Pancreas (tissue), 10 donors: Measurements from ENCODE around the gene CALM1. TPM values are rescaled to one million over a fixed set of nuclear protein-coding genes. Genes with fewer than 3 reads are reported as not detected.

Experiments used
- ATAC-seq, 4 donors: fragments of 200-7000 bp; cut with Tn5 transposase; one replicate each; pipeline versions ENCODE4 v1.8.0 to v1.9.1; 2020; ENCODE audit warnings: mild to moderate bottlenecking in 4 of 4, moderate library complexity in 4 of 4
- DNase-seq, 6 donors: peaks; one replicate each; pipeline ENCODE4 v3.0.0-alpha.2; 2020
- FAIRE-seq: peaks from 2 replicates; lab custom pipeline; 2012; peaks lifted over from hg19 to GRCh38; lab: Jason Lieb, UNC
- H3K27ac ChIP-seq, 4 donors: fragments of 200-600 bp; sonication (generic); 1 replicate in 3 of 4; 2 replicates in 1 of 4; pipeline versions ENCODE4 v1.5.0 to v1.8.0; 2020
- H3K27me3 ChIP-seq, 4 donors: fragments of 200-600 bp; one replicate each; pipeline ENCODE4 v1.8.0; 2021
- H3K36me3 ChIP-seq, 3 donors: fragments of 200-600 bp; sonication (generic) in 1 of 3; one replicate each; pipeline versions ENCODE4 v1.5.0 to v1.8.0; 2020 to 2021
- H3K4me1 ChIP-seq, 3 donors: fragments of 200-600 bp; one replicate each; pipeline ENCODE4 v1.8.0; 2021
- H3K4me3 ChIP-seq, 4 donors: fragments of 200-600 bp; sonication (generic) in 2 of 4; one replicate each; pipeline versions ENCODE4 v1.5.0 to v1.8.0; 2020 to 2021
- H3K9me3 ChIP-seq, 4 donors: fragments of 200-600 bp; one replicate each; pipeline ENCODE4 v1.8.0; 2021
- WGBS, 2 donors: extraction: QIAGEN DNeasy Blood & Tissue Kit; methylation state at CpG; one replicate each; pipeline ENCODE4 v1.1.7; 2013; 5-methylcytosine and 5-hydroxymethylcytosine counted together
- intact Hi-C, 3 donors: fragments of 100-400 bp; cut with DNase I; formaldehyde crosslinking; loops; one replicate each; pipeline versions ENCODE4 v1.11.1 to v1.14.2; 2022
- polyA plus RNA-seq, 2 donors: library from polyadenylated mRNA; stranded (reverse); fragments of 200-250 nt; gene quantifications; one replicate each; pipeline ENCODE4 v1.2.3, GENCODE V29; 2013
- total RNA-seq, 6 donors: library from RNA; stranded (reverse); fragmentation: NEBNext Ultra II Directional in 4 of 6; extraction: Animal tissue kit (Norgen Biotek cat#: 25700) in 4 of 6; gene quantifications; one replicate each; pipeline versions ENCODE4 v1.2.1 to v1.2.4, GENCODE V29; 2021 to 2023
- TF ChIP-seq, protein P1 (sequence below), 4 donors: fragments of 200-600 bp; sonication (generic) in 3 of 4; IDR thresholded peaks; one replicate each; pipeline versions ENCODE4 v1.5.0 to v1.8.0; 2021; ENCODE audit warnings: antibody characterized with exemption in 4 of 4
- donor health status: healthy with polysubstance abuse.
- donor health status: DM: no; HTN: no; CAD: no; lungs with moderate emphysema.
- donor health status: DM: no; HTN: no; CAD: no.
- donor health status: control.
- donor health status: control.
- donor health status: Bipolar disorder and iron deficiency.
- donor health status: DM: yes; HTN: yes; CAD: no.
- donor health status: DM: no; HTN: no; CAD: no.
- donor health status: DM: no; HTN: no; CAD: no.
- donor health status: DM: yes; HTN: yes; CAD: no.

CALM1 gene
- total and polyA plus RNA-seq, 8 donors, result 104 to 181 (median 141) TPM

DNA sequence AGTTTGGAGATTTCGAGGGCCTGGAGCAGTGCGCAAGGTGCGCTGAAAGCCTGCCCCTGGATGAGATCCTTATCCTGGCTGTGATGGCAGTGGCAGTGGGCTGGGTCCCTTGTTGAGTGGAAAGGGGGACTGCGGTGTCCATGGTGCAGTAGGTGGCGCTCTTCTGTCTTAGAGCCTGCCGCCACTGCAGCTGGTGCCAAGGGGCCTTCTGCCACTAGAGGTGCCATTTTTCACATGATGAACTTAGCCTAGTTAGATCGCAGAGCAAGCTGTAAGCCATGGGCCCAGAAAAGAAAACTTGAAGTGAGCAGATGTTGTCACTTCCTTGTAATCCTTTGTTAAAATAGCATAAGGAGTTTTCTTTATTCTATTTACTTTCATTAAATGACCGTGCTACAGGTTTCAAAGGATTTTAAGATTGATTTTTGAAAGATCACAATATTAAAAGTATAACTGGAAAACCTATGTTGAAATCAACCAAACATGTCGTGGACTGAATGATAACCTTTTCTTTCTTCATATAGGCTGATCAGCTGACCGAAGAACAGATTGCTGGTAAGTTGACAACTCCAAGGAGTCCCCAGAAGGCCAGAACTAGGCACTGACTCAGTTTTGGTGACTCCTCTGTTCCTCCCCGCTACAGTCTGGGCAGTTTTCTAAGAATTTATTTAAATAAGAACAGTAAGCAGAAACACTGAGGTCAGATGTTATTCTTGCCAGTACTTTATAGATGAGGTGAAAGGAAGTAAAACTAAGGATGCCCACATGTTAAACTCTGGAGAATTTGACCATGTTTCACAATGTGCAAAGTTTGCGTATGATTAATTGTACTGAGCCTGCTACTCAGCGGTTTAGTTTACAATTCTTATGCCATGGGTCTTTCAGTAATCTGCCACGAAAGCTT is 3.0 kb downstream of the CALM1 start:
- TF ChIP-seq, protein P1, sequence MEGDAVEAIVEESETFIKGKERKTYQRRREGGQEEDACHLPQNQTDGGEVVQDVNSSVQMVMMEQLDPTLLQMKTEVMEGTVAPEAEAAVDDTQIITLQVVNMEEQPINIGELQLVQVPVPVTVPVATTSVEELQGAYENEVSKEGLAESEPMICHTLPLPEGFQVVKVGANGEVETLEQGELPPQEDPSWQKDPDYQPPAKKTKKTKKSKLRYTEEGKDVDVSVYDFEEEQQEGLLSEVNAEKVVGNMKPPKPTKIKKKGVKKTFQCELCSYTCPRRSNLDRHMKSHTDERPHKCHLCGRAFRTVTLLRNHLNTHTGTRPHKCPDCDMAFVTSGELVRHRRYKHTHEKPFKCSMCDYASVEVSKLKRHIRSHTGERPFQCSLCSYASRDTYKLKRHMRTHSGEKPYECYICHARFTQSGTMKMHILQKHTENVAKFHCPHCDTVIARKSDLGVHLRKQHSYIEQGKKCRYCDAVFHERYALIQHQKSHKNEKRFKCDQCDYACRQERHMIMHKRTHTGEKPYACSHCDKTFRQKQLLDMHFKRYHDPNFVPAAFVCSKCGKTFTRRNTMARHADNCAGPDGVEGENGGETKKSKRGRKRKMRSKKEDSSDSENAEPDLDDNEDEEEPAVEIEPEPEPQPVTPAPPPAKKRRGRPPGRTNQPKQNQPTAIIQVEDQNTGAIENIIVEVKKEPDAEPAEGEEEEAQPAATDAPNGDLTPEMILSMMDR (IDR thresholded peaks at IDR 0.05), result peak; percentile 97 to 99 (median 98)
- 23 to 25% methylated on average over 14 of the region's 14 CpGs for WGBS, 2 donors
- Histone ChIP-seq H3K27me3 (no peaks in the 10 kb centered on the region), H3K9me3 (no peaks in the 10 kb centered on the region), H3K4me1 (peaks cover 11 to 23% (median 18%) of the 10 kb centered on the region in 3 donors), H3K36me3 (peaks cover 0 to 44% (median 23%) of the 10 kb centered on the region in 3 donors), H3K4me3 (peak overlapping the region in 2 of 4 donors; percentile 63 to 93), H3K27ac (peak overlapping the region in 2 of 4 donors; percentile 87 to 88)
- FAIRE-seq (peak; percentile 61), ATAC-seq (peak; percentile 48 to 86 (median 76)), DNase-seq (peak; percentile 84 to 91 (median 90))
- intact Hi-C loops, result loop anchor here in 2 of 3 donors (10.0 kb wide), 3 partner anchors 115 to 285 kb away; no protein-coding TSS in a partner anchor

DNA sequence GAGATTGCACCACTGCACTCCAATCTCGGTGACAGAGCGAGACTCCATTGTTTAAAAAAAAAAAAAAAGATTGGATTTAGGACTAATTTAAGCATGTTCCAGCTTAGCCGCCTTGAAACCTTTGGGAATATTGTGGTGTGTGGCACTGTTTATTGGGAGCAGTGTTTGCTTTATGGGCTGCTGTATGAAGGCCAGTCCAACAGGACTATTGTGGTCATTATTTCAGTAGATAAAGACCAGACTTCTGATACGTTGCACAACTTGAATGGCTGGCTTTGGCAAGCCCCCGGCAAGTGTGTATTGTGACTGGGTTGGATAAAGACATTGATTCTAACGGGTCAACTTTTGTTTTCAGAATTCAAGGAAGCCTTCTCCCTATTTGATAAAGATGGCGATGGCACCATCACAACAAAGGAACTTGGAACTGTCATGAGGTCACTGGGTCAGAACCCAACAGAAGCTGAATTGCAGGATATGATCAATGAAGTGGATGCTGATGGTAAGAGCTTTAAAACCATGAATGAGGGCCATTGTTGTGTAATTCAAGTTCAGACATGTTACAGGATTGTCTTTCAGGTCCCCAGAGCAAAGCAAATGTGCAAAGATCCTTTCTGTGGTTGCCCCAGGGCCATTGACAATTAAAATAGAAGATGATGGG is 4.2 kb downstream of the CALM1 start:
- H3K36me3 ChIP-seq, result peaks cover 0 to 56% (median 26%) of the 10 kb centered on the region in 3 donors
- H3K9me3 ChIP-seq, result no peaks in the 10 kb centered on the region
- intact Hi-C loops, result loop anchor here in 2 of 3 donors (10.0 kb wide), 3 partner anchors 114 to 284 kb away; no protein-coding TSS in a partner anchor
- H3K4me1 ChIP-seq, result peaks cover 9 to 23% (median 18%) of the 10 kb centered on the region in 3 donors
- H3K4me3 ChIP-seq, result no peak overlapping the region
- DNase-seq (no peak), ATAC-seq (no peak), FAIRE-seq (no peak)
- WGBS, 2 donors, result 63% methylated on average over 7 of the region's 7 CpGs
- TF ChIP-seq, protein P1 (IDR thresholded peaks at IDR 0.05), result no peak
- H3K27me3 ChIP-seq, result no peaks in the 10 kb centered on the region
- H3K27ac ChIP-seq, result no peak overlapping the region

DNA sequence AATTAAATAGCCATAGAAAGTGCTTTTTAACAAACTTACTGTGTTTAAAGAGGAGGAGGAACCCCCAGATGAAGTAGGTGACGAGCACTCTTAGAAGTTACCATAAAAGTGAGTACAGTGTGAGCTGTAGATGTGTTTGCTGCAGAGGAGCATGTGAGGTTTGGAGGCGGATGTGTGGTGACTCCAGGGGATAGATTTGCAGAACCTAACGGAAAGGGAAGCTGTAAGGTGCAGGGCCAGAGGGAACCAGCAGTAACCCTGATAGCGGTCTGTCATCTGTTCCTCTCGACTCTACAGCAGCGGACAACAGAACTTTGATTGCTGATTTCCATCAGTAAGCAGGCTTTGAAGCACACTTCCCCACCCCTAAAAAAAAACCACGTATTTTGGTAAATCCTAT is 5.2 kb downstream of the CALM1 start:
- FAIRE-seq (no peak), ATAC-seq (no peak), DNase-seq (no peak)
- intact Hi-C loops, result loop anchor here in 2 of 3 donors (10.0 kb wide), 3 partner anchors 113 to 283 kb away; no protein-coding TSS in a partner anchor
- WGBS, 2 donors, result 76 to 77% methylated on average over 7 of the region's 7 CpGs
- H3K4me1 ChIP-seq, result peaks cover 6 to 20% (median 18%) of the 10 kb centered on the region in 3 donors
- H3K4me3 ChIP-seq, result no peak overlapping the region
- TF ChIP-seq, protein P1 (IDR thresholded peaks at IDR 0.05), result no peak
- no peaks in the 10 kb centered on the region for H3K9me3 ChIP-seq
- H3K27me3 ChIP-seq, result no peaks in the 10 kb centered on the region
- no peak overlapping the region for H3K27ac ChIP-seq
- H3K36me3 ChIP-seq, result peaks cover 0 to 58% (median 26%) of the 10 kb centered on the region in 3 donors

DNA sequence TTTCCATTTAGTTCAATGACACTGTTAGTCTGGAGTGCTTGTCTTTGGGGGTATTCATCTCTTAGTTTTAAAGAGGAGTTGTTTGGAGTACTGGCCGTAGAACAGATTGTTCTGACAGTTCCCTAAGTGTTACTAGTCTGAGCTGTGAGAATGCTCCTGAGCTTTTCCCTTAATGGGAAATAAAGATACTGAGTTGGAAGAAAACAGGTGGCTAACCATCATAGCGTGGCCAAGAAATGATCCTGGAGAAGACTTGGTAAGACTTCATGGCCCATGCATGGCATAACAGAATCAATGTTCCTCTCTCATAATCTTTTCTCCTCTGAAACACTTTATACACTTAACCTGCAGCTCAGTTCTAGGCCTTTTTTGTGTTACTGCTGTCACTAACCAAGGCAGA is 6.2 kb downstream of the CALM1 start:
- no peak overlapping the region for H3K27ac ChIP-seq
- DNase-seq (no peak), ATAC-seq (no peak), FAIRE-seq (no peak)
- H3K4me3 ChIP-seq, result no peak overlapping the region
- H3K4me1 ChIP-seq, result peaks cover 6 to 20% (median 18%) of the 10 kb centered on the region in 3 donors
- 87 to 88% methylated on average over 2 of the region's 2 CpGs for WGBS, 2 donors
- TF ChIP-seq, protein P1 (IDR thresholded peaks at IDR 0.05), result no peak
- intact Hi-C loops, result loop anchor here in 2 of 3 donors (10.0 kb wide), 3 partner anchors 112 to 282 kb away; no protein-coding TSS in a partner anchor
- H3K9me3 ChIP-seq, result no peaks in the 10 kb centered on the region
- H3K36me3 ChIP-seq, result peaks cover 0 to 58% (median 26%) of the 10 kb centered on the region in 3 donors
- H3K27me3 ChIP-seq, result no peaks in the 10 kb centered on the region
